H54 (cell line): ENCODE results near the gene CIITA.

Experiments used
- DNase-seq: peaks from one replicate; pipeline ENCODE4 v3.0.0; 2011; ENCODE audit warnings: low spot score, mixed read lengths; ENCODE audit not compliant: insufficient read length
- FAIRE-seq: peaks from 3 replicates; lab custom pipeline; 2011; peaks lifted over from hg19 to GRCh38; lab: Jason Lieb, UNC
- POLR2A ChIP-seq: IDR thresholded peaks from 2 replicates; pipeline ENCODE4 v1.6.1; 2011; ENCODE audit warnings: low read depth, mild to moderate bottlenecking, low read length

Gene CIITA

DNA sequence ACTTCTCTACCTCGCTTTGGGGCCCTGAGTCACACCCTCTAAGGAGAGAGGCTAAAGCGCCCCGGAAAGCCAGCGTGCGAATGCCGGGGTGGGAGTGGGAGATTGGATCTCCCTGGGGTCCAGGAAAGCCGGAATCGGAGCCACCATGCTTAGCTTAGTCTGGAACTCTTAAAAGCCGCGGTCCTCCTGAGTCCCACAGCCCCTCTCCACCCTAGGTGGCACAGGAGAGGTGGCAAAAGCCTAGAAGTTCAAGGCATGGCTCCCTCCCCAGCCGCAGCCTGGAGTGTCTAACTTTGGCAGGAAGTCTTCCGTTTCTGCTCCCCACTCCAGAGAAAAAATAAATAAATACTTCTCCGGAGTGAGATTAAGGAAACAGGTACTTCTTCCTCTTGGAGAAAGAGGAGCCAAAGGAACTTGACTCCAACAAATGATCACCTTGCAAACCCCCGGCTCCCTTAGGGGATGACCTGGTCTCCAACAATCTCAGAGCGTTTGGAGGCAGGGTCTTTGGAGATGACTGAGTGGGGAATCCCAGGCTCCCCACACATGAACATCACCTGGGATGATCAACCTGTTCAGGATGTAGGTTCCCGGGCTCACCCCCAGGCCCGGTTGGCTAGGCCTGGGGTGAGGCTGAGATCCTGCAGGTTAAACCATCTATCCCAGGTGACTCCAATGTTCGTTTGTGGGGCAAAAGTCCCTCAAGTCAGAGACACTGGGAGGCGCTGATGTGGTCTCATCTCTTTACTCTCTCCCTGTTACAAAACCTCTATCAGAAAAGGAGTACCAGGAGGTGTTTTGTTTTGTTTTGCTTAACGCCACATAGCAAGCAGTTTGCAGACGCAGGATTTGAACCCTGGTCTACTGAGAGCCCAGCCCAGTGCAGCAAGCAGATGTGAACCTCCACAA is 2.9 kb downstream of the CIITA start:
- FAIRE-seq (no peak), DNase-seq (no peak)
- no peak for TF ChIP-seq POLR2A

DNA sequence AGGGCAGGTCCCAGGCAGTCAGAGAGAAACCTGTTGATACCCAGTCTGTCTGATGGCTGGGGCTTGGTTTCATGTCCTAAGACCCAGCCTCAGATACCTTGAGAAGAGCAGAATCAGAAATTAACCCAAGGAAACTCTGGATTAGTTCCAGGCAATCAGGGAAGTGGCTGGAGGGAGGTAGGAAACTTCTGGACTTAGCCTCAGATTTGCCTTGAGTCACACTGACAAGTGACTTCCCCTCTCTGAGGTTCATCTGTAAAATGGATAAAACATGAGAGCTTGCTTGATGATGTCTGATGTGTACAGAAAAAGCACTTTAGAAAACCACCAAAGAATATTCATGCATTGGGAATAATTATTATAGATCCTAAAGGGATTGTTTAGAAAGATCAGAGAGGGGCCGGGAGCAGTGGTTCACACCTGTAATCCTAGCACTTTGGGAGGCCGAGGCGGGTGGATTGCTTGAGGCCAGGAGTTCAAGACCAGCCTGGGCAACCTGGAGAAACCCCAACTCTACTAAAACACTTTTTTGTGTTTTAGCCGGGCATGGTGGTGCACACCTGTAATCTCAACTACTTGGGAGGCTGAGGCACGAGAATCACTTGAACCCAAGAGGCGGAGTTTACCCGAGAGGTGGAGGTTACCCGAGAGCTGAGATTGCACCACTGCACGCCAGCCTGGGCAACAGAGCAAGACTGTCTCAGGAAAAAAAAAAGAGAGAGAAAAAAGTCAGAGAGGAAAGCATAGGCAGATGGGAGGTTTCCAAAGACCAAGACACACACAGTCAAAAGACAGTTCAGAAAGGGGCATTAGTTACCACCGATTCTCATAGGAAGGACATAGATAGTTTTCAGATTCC is 3.8 kb downstream of the CIITA start:
- no peak for FAIRE-seq
- DNase-seq: no peak
- no peak for TF ChIP-seq POLR2A

GRCh38 chr16:10881479-10882030 is 4.6 kb downstream of the CIITA start:
- DNase-seq: no peak
- no peak for TF ChIP-seq POLR2A
- FAIRE-seq: no peak

GRCh38 chr16:10883004-10883403 is 6.0 kb downstream of the CIITA start:
- FAIRE-seq (no peak), DNase-seq (no peak)
- no peak for TF ChIP-seq POLR2A

DNA sequence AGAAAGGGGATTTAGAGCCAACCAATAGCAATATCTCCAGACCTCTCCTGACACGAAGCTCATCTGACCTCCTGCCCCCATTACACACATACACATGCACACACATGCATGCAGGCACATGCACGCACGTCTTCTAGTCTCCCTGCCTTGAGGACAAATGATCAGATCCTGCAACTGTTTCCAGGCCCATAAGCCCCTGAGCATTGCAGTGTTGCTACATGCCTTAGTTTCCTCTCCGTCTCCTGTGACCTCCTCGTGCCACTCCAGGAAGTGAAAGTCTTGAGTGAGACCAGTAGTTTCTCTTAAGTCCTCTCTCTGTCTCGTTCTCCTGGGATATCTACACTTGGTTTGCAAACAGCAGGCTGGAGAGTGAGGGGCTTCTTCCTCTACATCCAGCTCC is 8.2 kb downstream of the CIITA start:
- FAIRE-seq: no peak

GRCh38 chr16:10888320-10888937 is 11.4 kb downstream of the CIITA start:
- FAIRE-seq (no peak), DNase-seq (no peak)
- TF ChIP-seq POLR2A: no peak

More for the DNA sequence above, 8.2 kb downstream of the CIITA start:
- no peak for DNase-seq
- TF ChIP-seq POLR2A: no peak

DNA sequence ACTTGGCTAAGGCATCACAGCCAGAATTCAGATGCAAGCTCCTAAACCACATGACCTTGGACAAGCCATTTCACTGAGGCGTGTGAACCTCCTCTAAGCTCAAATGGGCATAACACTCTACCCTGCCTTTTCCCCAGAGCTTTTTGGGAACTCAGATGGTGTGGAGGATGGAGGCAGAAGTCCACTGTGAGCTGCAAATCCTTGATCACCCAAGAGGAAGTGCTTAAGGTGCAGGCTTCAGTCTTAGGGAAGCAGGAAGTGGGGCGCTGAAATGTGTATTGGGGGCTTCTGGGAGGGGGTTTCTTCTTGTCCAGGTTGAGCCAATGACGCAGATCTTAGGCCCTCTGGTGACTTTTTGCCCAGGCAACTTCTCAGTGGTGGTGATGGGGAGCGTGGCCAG is 12.9 kb downstream of the CIITA start:
- no peak for FAIRE-seq
- no peak for TF ChIP-seq POLR2A
- no peak for DNase-seq

DNA sequence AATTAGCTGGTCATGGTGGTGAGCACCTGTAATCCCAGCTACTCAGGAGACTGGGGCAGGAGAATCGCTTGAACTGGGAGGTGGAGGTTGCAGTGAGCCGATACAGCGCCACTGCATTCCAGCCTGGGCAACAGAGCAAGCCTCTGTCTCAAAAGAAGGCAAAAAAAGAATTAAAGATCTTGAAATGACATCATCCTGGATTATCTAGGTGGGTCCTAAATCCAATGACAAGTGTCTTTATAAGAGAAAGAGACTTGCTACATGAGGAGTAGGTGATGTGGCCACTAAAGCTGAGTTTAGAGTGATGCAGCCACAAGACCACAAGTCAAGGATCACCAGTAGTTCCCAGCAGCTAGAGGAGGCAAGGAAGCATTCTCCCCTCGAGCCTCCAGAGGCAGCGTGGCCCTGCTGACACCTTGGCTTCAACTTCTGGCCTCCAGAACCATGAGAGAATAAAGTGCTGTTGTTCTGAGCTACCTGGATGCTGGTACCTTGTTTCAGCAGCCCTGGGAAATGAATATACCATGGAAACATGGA is 15.8 kb downstream of the CIITA start:
- no peak for TF ChIP-seq POLR2A
- DNase-seq: no peak
- no peak for FAIRE-seq

DNA sequence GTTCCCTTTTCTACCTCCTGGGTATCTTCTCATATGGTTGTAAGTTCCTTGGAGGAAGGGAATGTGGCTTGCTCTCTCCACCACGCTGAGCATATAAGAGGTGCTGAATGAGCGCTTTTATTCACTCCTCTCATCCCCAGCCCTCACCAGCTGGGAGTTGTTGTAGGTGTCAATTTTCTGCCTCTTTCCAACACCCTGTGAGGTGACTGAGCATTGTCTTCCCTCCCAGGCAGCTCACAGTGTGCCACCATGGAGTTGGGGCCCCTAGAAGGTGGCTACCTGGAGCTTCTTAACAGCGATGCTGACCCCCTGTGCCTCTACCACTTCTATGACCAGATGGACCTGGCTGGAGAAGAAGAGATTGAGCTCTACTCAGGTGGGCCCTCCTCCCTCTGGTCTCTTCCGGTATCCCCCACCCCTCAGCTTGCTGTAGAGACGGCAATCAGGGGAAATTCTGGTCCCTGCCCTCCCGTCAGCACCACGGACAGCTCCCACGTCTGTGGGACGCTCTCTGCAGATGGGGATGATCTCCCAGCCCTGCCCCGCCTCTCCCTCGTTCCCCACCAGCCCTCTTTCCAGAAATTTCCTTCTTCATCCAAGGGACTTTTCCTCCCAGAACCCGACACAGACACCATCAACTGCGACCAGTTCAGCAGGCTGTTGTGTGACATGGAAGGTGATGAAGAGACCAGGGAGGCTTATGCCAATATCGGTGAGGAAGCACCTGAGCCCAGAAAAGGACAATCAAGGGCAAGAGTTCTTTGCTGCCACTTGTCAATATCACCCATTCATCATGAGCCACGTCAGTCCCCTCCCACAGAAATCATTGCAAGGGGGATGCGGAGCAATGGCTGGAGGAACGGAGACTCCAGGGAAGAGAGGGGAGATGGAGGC is 18.3 kb downstream of the CIITA start:
- TF ChIP-seq POLR2A: no peak
- FAIRE-seq (no peak), DNase-seq (no peak)

- FAIRE-seq (no peak), DNase-seq (no peak)
- TF ChIP-seq POLR2A: no peak
Observed at GRCh38 chr16:10896165-10896564, 19.2 kb downstream of the CIITA start.

- DNase-seq (no peak), FAIRE-seq (no peak)
Observed at GRCh38 chr16:10896723-10897122, 19.7 kb downstream of the CIITA start.

GRCh38 chr16:10897134-10897533 is 20.1 kb downstream of the CIITA start:
- no peak for TF ChIP-seq POLR2A
- FAIRE-seq (no peak), DNase-seq (no peak)

More at GRCh38 chr16:10896723-10897122, 19.7 kb downstream of the CIITA start:
- TF ChIP-seq POLR2A: no peak
